GM12878 (cell line): ENCODE measurements around the gene WNT5A. TPM values are rescaled to one million over a fixed set of nuclear protein-coding genes. Genes with fewer than 3 reads are reported as not detected.

Experiments
- ATAC-seq: fragments of 200-7000 bp; cut with Tn5 transposase; 3 replicates; pipeline ENCODE4 v1.9.1; 2020; ENCODE audit warnings: mild to moderate bottlenecking, moderate library complexity
- BruUV-seq: library from RNA; stranded (reverse); fragments of 400-500 nt; replicated peaks from 2 replicates; lab custom pipeline; 2021; lab: Mats Ljungman, UMichigan
- CTCF ChIA-PET: fragments of 300-600 bp; sonication (Branson Sonifier 250); formaldehyde crosslinking; extraction: SDS; loops from one replicate; lab custom pipeline; 2021; ENCODE audit warnings: inconsistent platforms; lab: Yijun Ruan, JAX
- POLR2A ChIA-PET: fragments of 350-600 bp; formaldehyde crosslinking; extraction: SDS; loops from one replicate; lab custom pipeline; 2021; ENCODE audit warnings: inconsistent platforms; lab: Charles Lee
- RAD21 ChIA-PET: fragments of 300-600 bp; sonication (Branson Sonifier 250); formaldehyde crosslinking; loops from one replicate; lab custom pipeline; 2023; ENCODE audit warnings: antibody characterized with exemption; ENCODE audit not compliant: unreplicated experiment; lab: Charles Lee
- SMC1A ChIA-PET: fragments of 300-600 bp; sonication (Branson Sonifier 250); formaldehyde crosslinking; loops from one replicate; lab custom pipeline; 2023; ENCODE audit not compliant: unreplicated experiment, uncharacterized antibody; lab: Charles Lee
- DNase-seq: peaks from one replicate; pipeline ENCODE4 v3.0.0-alpha.2; 2011; ENCODE audit warnings: low read depth, low spot score
- FAIRE-seq: peaks from 3 replicates; lab custom pipeline; 2011; peaks lifted over from hg19 to GRCh38; lab: Jason Lieb, UNC
- H2AFZ ChIP-seq: 2 replicates; pipeline ENCODE4 v1.6.0; 2011; ENCODE audit warnings: low read depth, low read length, control low read depth; ENCODE audit not compliant: control insufficient read depth
- H3K27ac ChIP-seq: 2 replicates; pipeline ENCODE4 v1.5.1; 2011; ENCODE audit warnings: control low read depth; ENCODE audit not compliant: control insufficient read depth, insufficient read depth
- H3K27me3 ChIP-seq, 2 experiments: replicated peaks in 1 of 2; 2 replicates each; pipeline versions ENCODE4 v1.6.0 to v1.6.1; 2011; ENCODE audit warnings: low read length in 1 of 2; ENCODE audit not compliant: control insufficient read depth in 2 of 2, insufficient read depth in 2 of 2
- H3K36me3 ChIP-seq, 2 experiments: 2 replicates each; pipeline ENCODE4 v1.5.1; 2011; ENCODE audit warnings: low read length in 1 of 2; ENCODE audit not compliant: control insufficient read depth in 2 of 2, insufficient read depth in 2 of 2
- H3K4me1 ChIP-seq: 2 replicates; pipeline ENCODE4 v1.6.1; 2011; ENCODE audit warnings: mild to moderate bottlenecking, low read length, moderate library complexity, mixed read lengths; ENCODE audit not compliant: control insufficient read depth, insufficient read depth
- H3K4me2 ChIP-seq: 2 replicates; pipeline ENCODE4 v1.6.0; 2011; ENCODE audit warnings: control low read depth; ENCODE audit not compliant: control insufficient read depth, insufficient read depth
- H3K4me3 ChIP-seq: fragments of 200-600 bp; sonication (generic); 2 replicates; pipeline ENCODE4 v1.5.1; 2016
- H3K79me2 ChIP-seq: 2 replicates; pipeline ENCODE4 v1.6.0; 2011; ENCODE audit warnings: low read length; ENCODE audit not compliant: control insufficient read depth, insufficient read depth
- H3K9ac ChIP-seq: 2 replicates; pipeline ENCODE4 v1.8.0; 2011; ENCODE audit warnings: low read length, control low read depth, mixed read lengths; ENCODE audit not compliant: control insufficient read depth, insufficient read depth
- H3K9me3 ChIP-seq: replicated peaks from 3 replicates; pipeline ENCODE4 v1.5.1; 2011; ENCODE audit warnings: mild to moderate bottlenecking, low read length; ENCODE audit not compliant: control insufficient read depth, insufficient read depth
- H4K20me1 ChIP-seq: 2 replicates; pipeline ENCODE4 v1.6.0; 2011; ENCODE audit not compliant: control insufficient read depth, insufficient read depth
- EZH2 ChIP-seq: IDR thresholded peaks from 2 replicates; pipeline ENCODE4 v1.6.1; 2012; ENCODE audit warnings: low read depth, mild to moderate bottlenecking, control low read depth, inconsistent platforms, low read length, borderline replicate concordance; ENCODE audit not compliant: control insufficient read depth
- GATAD2B ChIP-seq: fragments of 450-650 bp; conservative IDR thresholded peaks from 2 replicates; pipeline ENCODE4 v1.6.1; 2017; ENCODE audit warnings: low read depth, mild to moderate bottlenecking, moderate library complexity
- PBX3 ChIP-seq: IDR thresholded peaks from 2 replicates; pipeline ENCODE4 v1.6.1; 2011; ENCODE audit warnings: mild to moderate bottlenecking, low read depth, low read length, moderate library complexity; ENCODE audit not compliant: insufficient replicate concordance
- REST ChIP-seq: IDR thresholded peaks from 2 replicates; pipeline ENCODE4 v1.6.1; 2012; ENCODE audit warnings: mild to moderate bottlenecking, low read depth, low read length
- WGBS: methylation state at CpG from one replicate; pipeline ENCODE4 v1.1.6; 2016; ENCODE audit warnings: low lambda C conversion rate; ENCODE audit not compliant: insufficient replicate concordance, insufficient coverage; ENCODE audit errors: missing lambda C conversion rate; 5-methylcytosine and 5-hydroxymethylcytosine counted together
- in situ Hi-C: fragments of 300-500 bp; cut with MboI; formaldehyde crosslinking; loops from 9 replicates; pipeline ENCODE4 v1.14.3; 2018; ENCODE audit warnings: mixed read lengths
- intact Hi-C: fragments of 100-400 bp; cut with micrococcal nuclease; formaldehyde crosslinking; loops from one replicate; pipeline ENCODE4 v1.14.2; 2022; ENCODE audit not compliant: unreplicated experiment
- polyA plus RNA-seq, 11 experiments: library from polyadenylated mRNA; depleted of rRNA in 4 of 11; unstranded in 6 of 11; stranded (reverse) in 5 of 11; fragments of >200 nt; fragmentation: Nextera tagmentation in 4 of 11; fragmentation: Illumina TruSeq in 1 of 11; extraction: Ambion mirVana in 4 of 11; extraction: Trizol in 1 of 11; gene quantifications; 1 replicate in 1 of 11; 2 replicates in 10 of 11; pipeline versions ENCODE4 v1.2.1 to v1.2.3, GENCODE V29; 2011 to 2016; ENCODE audit warnings: inconsistent platforms in 2 of 11, missing spikeins in 2 of 11, low read depth in 1 of 11
- total RNA-seq, 4 experiments: library from RNA; depleted of rRNA in 3 of 4; stranded (reverse); fragments of >200 nt in 3 of 4; fragmentation: Illumina TruSeq in 1 of 4; extraction: Trizol in 1 of 4; gene quantifications; 2 replicates each; pipeline versions ENCODE4 v1.2.1 to v1.2.3, GENCODE V29; 2013 to 2021
- TF ChIP-seq, protein P1 (sequence below): IDR thresholded peaks from 2 replicates; pipeline ENCODE4 v1.6.1; 2012; ENCODE audit warnings: low read depth, low read length, improper control_type of control experiment

The WNT5A gene
- total and polyA plus RNA-seq, 10 of the 15 experiments (the other 5 are each of a cell fraction or from before 2014, with no cell fraction given), result 0.06 to 2.8 (median 0.39) TPM

DNA sequence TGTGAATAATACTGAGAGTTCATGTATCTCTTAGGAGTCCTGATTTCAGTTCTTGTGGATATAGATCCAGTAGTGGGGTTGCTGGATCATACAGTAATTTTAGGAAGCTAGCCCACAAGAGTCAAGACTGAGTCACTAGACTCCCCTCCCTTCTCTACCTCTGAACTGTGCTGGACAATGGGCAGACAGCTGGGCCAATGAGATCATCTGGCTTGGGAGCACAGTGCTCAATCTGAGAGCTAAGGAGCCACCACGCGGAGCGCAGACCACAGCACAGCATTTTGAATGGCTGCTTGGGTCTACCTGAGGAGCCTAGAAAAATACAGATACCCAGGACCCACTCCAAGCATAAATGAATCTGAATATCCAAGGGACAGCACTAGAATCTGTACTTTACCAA is 32.5 kb downstream of the WNT5A start (continued):
- TF ChIP-seq GATAD2B, result no peak
- TF ChIP-seq, all 136 proteins: peak for 0

DNA sequence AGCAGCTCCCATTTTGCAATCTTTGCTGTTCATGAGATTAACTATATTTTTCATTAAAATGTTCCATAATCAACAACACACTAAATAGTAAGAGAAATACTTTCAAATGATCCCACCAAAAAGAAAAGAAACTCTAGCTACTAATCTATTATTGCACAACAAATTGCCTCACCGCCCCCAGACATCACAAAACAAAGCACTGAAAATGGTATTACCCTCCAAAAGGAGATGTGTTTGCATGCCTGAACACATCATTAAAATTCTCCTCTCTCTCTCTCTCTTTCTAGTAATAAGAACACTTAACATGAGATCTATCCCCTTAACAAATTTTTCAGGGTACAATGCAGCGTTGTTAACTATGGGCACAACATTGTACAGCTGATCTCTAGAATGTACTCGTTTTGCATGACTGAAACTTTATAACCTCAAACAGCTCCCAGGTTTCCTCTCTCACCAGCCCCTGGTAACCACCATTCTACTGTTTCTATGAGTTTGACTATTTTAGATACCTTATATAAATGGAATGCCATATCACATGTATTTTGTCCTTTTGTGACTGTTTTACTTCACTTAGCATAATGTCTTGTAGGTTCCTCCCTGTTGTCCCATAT is 33.1 kb downstream of the WNT5A start:
- RAD21 ChIA-PET, result no interaction called here
- POLR2A ChIA-PET, result no interaction called here
- intact Hi-C loops, result no loop called here
- no peaks in the 10 kb centered on the region for H3K79me2 ChIP-seq
- FAIRE-seq (no peak), ATAC-seq (no peak), DNase-seq (peak; percentile 1)
- in situ Hi-C loops, result no loop called here
- H2AFZ ChIP-seq, result no peak overlapping the region
- CTCF ChIA-PET, result interaction anchor here (0.6 to 1.5 kb wide), 2 partner anchors 19 to 37 kb away, joined by 3 to 4 read pairs; no protein-coding TSS in a partner anchor
- no peaks in the 10 kb centered on the region; the same call in 2 of the 3 replicates for H3K9me3 ChIP-seq
- H3K36me3 ChIP-seq, result no peaks in the 10 kb centered on the region
- SMC1A ChIA-PET, result no interaction called here
- 19% methylated on average over 3 of the region's 3 CpGs for WGBS
- H3K27me3 ChIP-seq, result peaks cover 2% of the 10 kb centered on the region in 2 experiments; a peak in 3 of 4 replicates
- no peak for TF ChIP-seq EZH2
- no peak for TF ChIP-seq PBX3
- TF ChIP-seq, protein P1, sequence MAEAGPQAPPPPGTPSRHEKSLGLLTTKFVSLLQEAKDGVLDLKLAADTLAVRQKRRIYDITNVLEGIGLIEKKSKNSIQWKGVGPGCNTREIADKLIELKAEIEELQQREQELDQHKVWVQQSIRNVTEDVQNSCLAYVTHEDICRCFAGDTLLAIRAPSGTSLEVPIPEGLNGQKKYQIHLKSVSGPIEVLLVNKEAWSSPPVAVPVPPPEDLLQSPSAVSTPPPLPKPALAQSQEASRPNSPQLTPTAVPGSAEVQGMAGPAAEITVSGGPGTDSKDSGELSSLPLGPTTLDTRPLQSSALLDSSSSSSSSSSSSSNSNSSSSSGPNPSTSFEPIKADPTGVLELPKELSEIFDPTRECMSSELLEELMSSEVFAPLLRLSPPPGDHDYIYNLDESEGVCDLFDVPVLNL, result no peak
- TF ChIP-seq REST, result no peak
- TF ChIP-seq, all 136 proteins: peak for 0
- H3K4me3 ChIP-seq, result no peak overlapping the region
- H3K4me1 ChIP-seq, result no peaks in the 10 kb centered on the region
- H3K4me2 ChIP-seq, result no peak overlapping the region
- no peak overlapping the region for H3K9ac ChIP-seq
- BruUV-seq, result no TSS peak
- H4K20me1 ChIP-seq, result no peaks in the 10 kb centered on the region
- no peak overlapping the region for H3K27ac ChIP-seq
